Measurements from ENCODE around the gene MPZL2.

GRCh38 chr11:118310781-118311485 is 46.8 kb upstream of the MPZL2 start:
- TF ChIP-seq CTCF (IDR thresholded peaks at IDR 0.05; ENCODE audit: borderline replicate concordance, extremely low read depth, low read length, poor library complexity, severe bottlenecking): no peak
- TF ChIP-seq EZH2 (IDR thresholded peaks at IDR 0.05; ENCODE audit: borderline replicate concordance, low read depth, low read length, severe bottlenecking): no peak

Data from DND-41 (cell line).